ENCODE measurements around the gene ELMO3.

- no peak for TF ChIP-seq CTCF (conservative IDR thresholded peaks at IDR 0.05; ENCODE audit: low read depth, low read length)
- no peak for TF ChIP-seq SMC3 (IDR thresholded peaks at IDR 0.05; ENCODE audit: low read depth, low read length)
- TF ChIP-seq POLR2A (IDR thresholded peaks at IDR 0.05; ENCODE audit: low read depth, low read length): peak; percentile 89
- no peak for TF ChIP-seq NFE2L2 (IDR thresholded peaks at IDR 0.05; ENCODE audit: low read depth, low read length)
- TF ChIP-seq MXI1 (IDR thresholded peaks at IDR 0.05; ENCODE audit: borderline replicate concordance, low read depth, low read length): peak; percentile 5; the same call in 1 of the 2 replicates
Observed at GRCh38 chr16:67247192-67248072, 48.5 kb downstream of the ELMO3 start, which contains the start of gene FHOD1.

Data from IMR-90 (cell line).